Stomach (tissue), 9 donors: ENCODE data around the gene CD74. TPM values are rescaled to one million over a fixed set of nuclear protein-coding genes. Genes with fewer than 3 reads are reported as not detected.

ENCODE experiments used
- DNase-seq, 2 donors: peaks; one replicate each; pipeline versions ENCODE4 v3.0.0 to v3.0.0-alpha.2; 2013 to 2019
- H3K27ac ChIP-seq, 5 donors: fragments of 200-600 bp in 4 of 5; sonication (generic) in 4 of 5; one replicate each; pipeline ENCODE4 v1.5.1; 2013 to 2019; ENCODE audit warnings: mild to moderate bottlenecking in 1 of 5, moderate library complexity in 1 of 5
- H3K27me3 ChIP-seq, 3 donors: fragments of 200-600 bp; sonication (generic); one replicate each; pipeline ENCODE4 v1.5.1; 2017 to 2019; ENCODE audit warnings: mixed run types in 1 of 3
- H3K36me3 ChIP-seq, 4 donors: fragments of 200-600 bp; sonication (generic); 1 replicate in 3 of 4; 2 replicates in 1 of 4; pipeline ENCODE4 v1.5.1; 2016 to 2019
- H3K4me1 ChIP-seq, 4 donors: fragments of 200-600 bp; sonication (generic); one replicate each; pipeline ENCODE4 v1.5.1; 2016 to 2019
- H3K4me3 ChIP-seq, 4 donors: fragments of 200-600 bp; sonication (generic) in 3 of 4; one replicate each; pipeline ENCODE4 v1.5.1; 2016 to 2019; ENCODE audit warnings: mild to moderate bottlenecking in 1 of 4
- H3K9me3 ChIP-seq, 4 donors: fragments of 200-600 bp; sonication (generic); one replicate each; pipeline ENCODE4 v1.5.1; 2016 to 2019
- EP300 ChIP-seq: sonication (generic); formaldehyde crosslinking; IDR thresholded peaks from one replicate; pipeline ENCODE4 v1.6.1; 2017; ENCODE audit warnings: antibody characterized with exemption
- POLR2A ChIP-seq, 4 donors: fragments of 450-650 bp; IDR thresholded peaks; one replicate each; pipeline ENCODE4 v1.6.1; 2016; ENCODE audit warnings: antibody characterized with exemption in 4 of 4, control low read depth in 2 of 4, mild to moderate bottlenecking in 1 of 4, moderate library complexity in 1 of 4
- POLR2AphosphoS5 ChIP-seq, 3 donors: sonication (generic); formaldehyde crosslinking; IDR thresholded peaks; one replicate each; pipeline ENCODE4 v1.6.1; 2016; ENCODE audit warnings: antibody characterized with exemption in 3 of 3
- WGBS, 5 donors: extraction: QIAGEN DNeasy Blood & Tissue Kit in 3 of 5; methylation state at CpG; one replicate each; pipeline versions ENCODE4 v1.1.5 to v1.1.7; 2013 to 2018; 5-methylcytosine and 5-hydroxymethylcytosine counted together
- intact Hi-C: fragments of 100-400 bp; cut with DNase I; formaldehyde crosslinking; loops from one replicate; pipeline ENCODE4 v1.15.1; 2023; ENCODE audit warnings: low total_unique reads
- polyA plus RNA-seq, 3 donors: library from polyadenylated mRNA; stranded (reverse); fragments of 200-250 nt; gene quantifications; one replicate each; pipeline ENCODE4 v1.2.3, GENCODE V29; 2013
- total RNA-seq, 5 donors: library from RNA; depleted of rRNA; stranded (reverse); fragments of >200 nt; gene quantifications; one replicate each; pipeline versions ENCODE4 v1.1.0 to v1.2.3, GENCODE V29; 2014 to 2016
- TF ChIP-seq, protein P1 (sequence below), 7 experiments: fragments of 450-650 bp in 4 of 7; fragments of 200-600 bp in 3 of 7; sonication (generic) in 3 of 7; IDR thresholded peaks; one replicate each; pipeline ENCODE4 v1.5.1; 2016 to 2019; ENCODE audit warnings: antibody characterized with exemption in 7 of 7, control low read depth in 2 of 7, mild to moderate bottlenecking in 1 of 7
- donor health status: healthy with polysubstance abuse.
- donor health status: Bipolar disorder and iron deficiency.
- donor health status: healthy.

Gene CD74
- total and polyA plus RNA-seq, 8 donors: 102 to 1,185 (median 296) TPM

DNA sequence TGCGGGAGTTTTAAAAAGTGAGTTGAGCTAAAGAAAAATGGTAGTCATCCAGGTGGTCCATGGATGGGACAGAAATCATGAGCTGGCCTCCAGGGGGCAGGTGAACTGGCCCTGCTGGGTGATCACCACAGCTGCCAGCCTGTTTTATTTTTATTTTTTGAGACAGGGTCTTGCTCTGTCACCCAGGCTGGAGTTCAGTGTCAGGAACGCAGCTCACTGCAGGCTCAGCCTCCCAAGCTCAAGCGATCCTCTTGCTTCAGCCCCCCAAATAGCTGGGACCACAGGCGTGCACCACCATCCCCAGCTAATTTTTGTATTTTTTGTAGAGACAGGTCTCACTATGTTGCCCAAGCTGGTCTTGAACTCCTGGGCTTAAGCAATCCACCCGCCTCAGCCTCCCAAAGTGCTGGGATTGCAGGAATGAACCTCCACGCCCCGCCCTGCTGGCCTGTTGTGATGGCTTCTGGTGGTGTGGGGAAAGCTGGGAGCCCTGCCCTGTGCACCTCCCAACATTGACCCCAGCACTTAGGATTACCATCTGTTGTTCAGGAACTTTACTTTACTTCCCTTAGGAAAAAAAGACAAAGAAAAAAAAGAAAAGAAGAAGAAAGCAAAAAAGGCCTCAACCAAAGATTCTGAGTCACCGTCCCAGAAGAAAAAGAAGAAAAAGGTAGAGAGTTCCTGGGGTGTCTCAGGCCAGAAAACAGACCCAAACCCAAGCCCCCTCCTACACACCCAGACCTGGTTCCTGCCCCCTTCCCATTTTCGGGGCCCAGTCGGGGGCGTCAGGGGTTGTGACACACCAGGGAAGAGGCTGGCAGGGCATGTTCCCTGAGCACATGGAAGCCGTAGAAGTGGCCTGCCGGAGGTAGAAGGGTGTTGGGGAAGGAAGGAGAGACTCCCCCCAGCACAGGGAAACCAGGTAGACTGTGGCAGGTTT lies 14.7 kb downstream of the CD74 start:
- peaks cover 74 to 100% (median 100%) of the 10 kb centered on the region in 4 donors for H3K36me3 ChIP-seq
- no peak for DNase-seq
- no peaks in the 10 kb centered on the region for H3K27me3 ChIP-seq
- H3K4me1 ChIP-seq: no peaks in the 10 kb centered on the region
- H3K9me3 ChIP-seq: no peaks in the 10 kb centered on the region
- H3K27ac ChIP-seq: no peak overlapping the region
- intact Hi-C loops: no loop called here
- TF ChIP-seq POLR2AphosphoS5 (IDR thresholded peaks at IDR 0.05): no peak
- no peak for TF ChIP-seq POLR2A (IDR thresholded peaks at IDR 0.05)
- no peak for TF ChIP-seq EP300
- TF ChIP-seq, protein P1, sequence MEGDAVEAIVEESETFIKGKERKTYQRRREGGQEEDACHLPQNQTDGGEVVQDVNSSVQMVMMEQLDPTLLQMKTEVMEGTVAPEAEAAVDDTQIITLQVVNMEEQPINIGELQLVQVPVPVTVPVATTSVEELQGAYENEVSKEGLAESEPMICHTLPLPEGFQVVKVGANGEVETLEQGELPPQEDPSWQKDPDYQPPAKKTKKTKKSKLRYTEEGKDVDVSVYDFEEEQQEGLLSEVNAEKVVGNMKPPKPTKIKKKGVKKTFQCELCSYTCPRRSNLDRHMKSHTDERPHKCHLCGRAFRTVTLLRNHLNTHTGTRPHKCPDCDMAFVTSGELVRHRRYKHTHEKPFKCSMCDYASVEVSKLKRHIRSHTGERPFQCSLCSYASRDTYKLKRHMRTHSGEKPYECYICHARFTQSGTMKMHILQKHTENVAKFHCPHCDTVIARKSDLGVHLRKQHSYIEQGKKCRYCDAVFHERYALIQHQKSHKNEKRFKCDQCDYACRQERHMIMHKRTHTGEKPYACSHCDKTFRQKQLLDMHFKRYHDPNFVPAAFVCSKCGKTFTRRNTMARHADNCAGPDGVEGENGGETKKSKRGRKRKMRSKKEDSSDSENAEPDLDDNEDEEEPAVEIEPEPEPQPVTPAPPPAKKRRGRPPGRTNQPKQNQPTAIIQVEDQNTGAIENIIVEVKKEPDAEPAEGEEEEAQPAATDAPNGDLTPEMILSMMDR (IDR thresholded peaks at IDR 0.05): no peak
- H3K4me3 ChIP-seq: no peak overlapping the region
- WGBS, 5 donors: 87 to 92% (median 91%) methylated on average over 13 of the region's 13 CpGs

DNA sequence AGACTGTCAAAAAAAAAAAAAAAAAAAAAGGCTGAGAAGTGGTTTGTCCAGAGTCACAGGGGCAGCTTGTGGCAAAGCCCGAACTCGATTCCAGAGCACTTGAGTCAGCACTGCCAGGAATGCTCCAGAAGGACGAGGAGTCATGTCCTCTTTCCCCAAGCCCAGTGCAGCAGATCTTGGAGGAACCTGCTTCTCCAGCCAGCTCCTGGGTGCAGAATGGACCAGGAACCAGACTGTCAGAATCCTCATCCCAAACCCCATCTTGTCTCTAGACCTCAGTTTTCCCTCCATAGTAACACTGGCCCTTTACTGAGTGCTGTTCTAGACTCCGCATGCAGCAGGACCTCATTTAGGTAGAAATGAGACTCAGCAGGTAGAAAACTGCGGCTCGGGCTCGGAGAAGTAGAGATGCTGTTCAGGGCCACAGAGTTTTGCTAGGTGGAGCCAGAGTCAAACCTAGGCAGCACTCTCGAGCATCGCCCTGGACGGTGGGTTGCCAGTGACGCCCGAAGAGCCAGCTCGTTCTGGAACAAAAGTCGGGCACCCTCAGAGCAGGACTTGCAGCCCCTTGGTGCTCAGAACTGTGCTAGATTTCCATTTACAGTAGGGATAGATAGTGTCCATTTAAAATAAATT lies 15.4 kb downstream of the CD74 start:
- TF ChIP-seq, protein P1 (IDR thresholded peaks at IDR 0.05): no peak
- no peak for TF ChIP-seq POLR2AphosphoS5 (IDR thresholded peaks at IDR 0.05)
- TF ChIP-seq EP300: no peak
- TF ChIP-seq POLR2A (IDR thresholded peaks at IDR 0.05): no peak
- intact Hi-C loops: no loop called here
- no peak for DNase-seq
- peaks cover 73 to 100% (median 100%) of the 10 kb centered on the region in 4 donors for H3K36me3 ChIP-seq
- no peaks in the 10 kb centered on the region for H3K9me3 ChIP-seq
- no peak overlapping the region for H3K27ac ChIP-seq
- no peak overlapping the region for H3K4me3 ChIP-seq
- 92 to 96% (median 93%) methylated on average over 14 of the region's 14 CpGs for WGBS, 5 donors
- H3K4me1 ChIP-seq: no peaks in the 10 kb centered on the region
- no peaks in the 10 kb centered on the region for H3K27me3 ChIP-seq

DNA sequence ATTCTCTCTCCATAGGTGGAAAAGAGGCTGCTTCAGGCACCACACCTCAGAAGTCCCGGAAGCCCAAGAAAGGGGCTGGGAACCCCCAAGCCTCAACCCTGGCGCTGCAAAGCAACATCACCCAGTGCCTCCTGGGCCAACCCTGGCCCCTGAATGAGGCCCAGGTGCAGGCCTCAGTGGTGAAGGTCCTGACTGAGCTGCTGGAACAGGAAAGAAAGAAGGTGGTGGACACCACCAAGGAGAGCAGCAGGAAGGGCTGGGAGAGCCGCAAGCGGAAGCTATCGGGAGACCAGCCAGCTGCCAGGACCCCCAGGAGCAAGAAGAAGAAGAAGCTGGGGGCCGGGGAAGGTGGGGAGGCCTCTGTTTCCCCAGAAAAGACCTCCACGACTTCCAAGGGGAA lies 16.4 kb downstream of the CD74 start:
- WGBS, 5 donors: 94 to 97% (median 96%) methylated on average over 7 of the region's 7 CpGs
- intact Hi-C loops: no loop called here
- H3K4me1 ChIP-seq: no peaks in the 10 kb centered on the region
- H3K27ac ChIP-seq: no peak overlapping the region
- H3K4me3 ChIP-seq: no peak overlapping the region
- no peak for DNase-seq
- no peaks in the 10 kb centered on the region for H3K27me3 ChIP-seq
- H3K9me3 ChIP-seq: no peaks in the 10 kb centered on the region
- H3K36me3 ChIP-seq: peaks cover 72 to 100% (median 100%) of the 10 kb centered on the region in 4 donors
- TF ChIP-seq, protein P1 (IDR thresholded peaks at IDR 0.05): no peak
- no peak for TF ChIP-seq POLR2A (IDR thresholded peaks at IDR 0.05)
- TF ChIP-seq POLR2AphosphoS5 (IDR thresholded peaks at IDR 0.05): no peak
- TF ChIP-seq EP300: no peak

DNA sequence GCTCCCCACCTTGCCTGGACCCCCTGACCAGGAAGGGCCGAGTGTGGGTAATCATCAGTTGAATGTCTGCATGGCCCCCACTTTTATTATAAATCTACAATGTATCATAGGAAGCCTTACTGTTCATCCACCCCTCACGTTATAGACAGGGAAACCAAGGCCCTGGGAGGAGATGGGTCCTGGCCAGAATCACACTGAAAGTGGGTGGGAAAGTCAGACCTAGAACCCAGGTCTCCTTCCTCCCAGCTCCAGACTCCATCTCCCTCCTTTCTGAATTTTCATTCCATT lies 17.1 kb downstream of the CD74 start:
- Histone ChIP-seq H3K4me1 (no peaks in the 10 kb centered on the region), H3K27me3 (no peaks in the 10 kb centered on the region), H3K27ac (no peak overlapping the region), H3K4me3 (no peak overlapping the region), H3K36me3 (peaks cover 72 to 100% (median 100%) of the 10 kb centered on the region in 4 donors), H3K9me3 (no peaks in the 10 kb centered on the region)
- DNase-seq: no peak
- WGBS, 5 donors: 73 to 91% (median 83%) methylated on average over 2 of the region's 2 CpGs
- no peak for TF ChIP-seq POLR2AphosphoS5 (IDR thresholded peaks at IDR 0.05)
- TF ChIP-seq EP300: no peak
- TF ChIP-seq, protein P1 (IDR thresholded peaks at IDR 0.05): no peak
- TF ChIP-seq POLR2A (IDR thresholded peaks at IDR 0.05): no peak
- intact Hi-C loops: no loop called here
